Natural killer cell (primary cell): ENCODE measurements around the gene PHACTR3. TPM values are rescaled to one million over a fixed set of nuclear protein-coding genes. Genes with fewer than 3 reads are reported as not detected.

ENCODE experiments used
- ATAC-seq, 3 donors: fragments of 150-1000 bp in 2 of 3; fragments of 200-7000 bp in 1 of 3; cut with Tn5 transposase; 1 replicate in 1 of 3; 2 replicates in 2 of 3; pipeline ENCODE4 v1.10.0; 2021; ENCODE audit warnings: mild to moderate bottlenecking in 2 of 3, moderate library complexity in 2 of 3
- DNase-seq, 2 donors: peaks; one replicate each; pipeline versions ENCODE4 v3.0.0 to v3.0.0-alpha.2; 2013 to 2021; ENCODE audit warnings: mixed read lengths in 1 of 2
- H3K27ac ChIP-seq: one replicate; pipeline ENCODE4 v1.5.1; 2013; ENCODE audit warnings: mild to moderate bottlenecking, low read length
- H3K27me3 ChIP-seq: one replicate; pipeline ENCODE4 v1.6.1; 2013; ENCODE audit warnings: low read length; ENCODE audit not compliant: control insufficient read depth, insufficient read depth
- H3K36me3 ChIP-seq: one replicate; pipeline ENCODE4 v1.6.1; 2013; ENCODE audit warnings: low read length; ENCODE audit not compliant: control insufficient read depth, insufficient read depth
- H3K4me1 ChIP-seq: one replicate; pipeline ENCODE4 v1.6.1; 2013; ENCODE audit warnings: low read length; ENCODE audit not compliant: control insufficient read depth, insufficient read depth
- H3K4me3 ChIP-seq: one replicate; pipeline ENCODE4 v1.5.1; 2013; ENCODE audit warnings: low read length
- H3K9me3 ChIP-seq: one replicate; pipeline ENCODE4 v1.6.1; 2013; ENCODE audit warnings: low read length; ENCODE audit not compliant: control insufficient read depth, insufficient read depth
- H3K27ac Mint-ChIP-seq, 2 donors: one replicate each; pipeline ENCODE4 v1.8.0; 2022; ENCODE audit warnings: mild to moderate bottlenecking in 2 of 2, mixed read lengths in 2 of 2, moderate library complexity in 1 of 2
- H3K27me3 Mint-ChIP-seq, 2 donors: one replicate each; pipeline ENCODE4 v1.8.0; 2022; ENCODE audit warnings: low read depth in 2 of 2, mixed read lengths in 2 of 2
- H3K36me3 Mint-ChIP-seq: one replicate; pipeline ENCODE4 v1.8.0; 2022; ENCODE audit warnings: mixed read lengths
- H3K4me1 Mint-ChIP-seq, 2 donors: one replicate each; pipeline ENCODE4 v1.8.0; 2022; ENCODE audit warnings: mixed read lengths in 2 of 2
- H3K4me3 Mint-ChIP-seq: one replicate; pipeline ENCODE4 v1.8.0; 2022; ENCODE audit warnings: mild to moderate bottlenecking, moderate library complexity, mixed read lengths
- H3K9me3 Mint-ChIP-seq, 2 donors: one replicate each; pipeline ENCODE4 v1.8.0; 2022; ENCODE audit warnings: mixed read lengths in 2 of 2
- WGBS: methylation state at CpG from one replicate; pipeline ENCODE4 v1.1.7; 2013; ENCODE audit warnings: missing lambda C conversion rate; ENCODE audit not compliant: insufficient coverage; 5-methylcytosine and 5-hydroxymethylcytosine counted together
- intact Hi-C: fragments of 100-400 bp; cut with micrococcal nuclease; formaldehyde crosslinking; loops from one replicate; pipeline ENCODE4 v1.14.2; 2022
- total RNA-seq, 4 donors: library from RNA; stranded (reverse); fragments of 120-200 nt in 1 of 4; gene quantifications; one replicate each; pipeline versions ENCODE4 v1.2.3 to v1.2.4, GENCODE V29; 2013 to 2022
- TF ChIP-seq, protein P1 (sequence below): fragments of 200-600 bp; IDR thresholded peaks from one replicate; pipeline ENCODE4 v1.8.0; 2022; ENCODE audit warnings: antibody characterized with exemption

Gene PHACTR3
- total RNA-seq, 3 donors from 2014 or later (not counting 1 experiment from before 2014, with no cell fraction given): not detected

DNA sequence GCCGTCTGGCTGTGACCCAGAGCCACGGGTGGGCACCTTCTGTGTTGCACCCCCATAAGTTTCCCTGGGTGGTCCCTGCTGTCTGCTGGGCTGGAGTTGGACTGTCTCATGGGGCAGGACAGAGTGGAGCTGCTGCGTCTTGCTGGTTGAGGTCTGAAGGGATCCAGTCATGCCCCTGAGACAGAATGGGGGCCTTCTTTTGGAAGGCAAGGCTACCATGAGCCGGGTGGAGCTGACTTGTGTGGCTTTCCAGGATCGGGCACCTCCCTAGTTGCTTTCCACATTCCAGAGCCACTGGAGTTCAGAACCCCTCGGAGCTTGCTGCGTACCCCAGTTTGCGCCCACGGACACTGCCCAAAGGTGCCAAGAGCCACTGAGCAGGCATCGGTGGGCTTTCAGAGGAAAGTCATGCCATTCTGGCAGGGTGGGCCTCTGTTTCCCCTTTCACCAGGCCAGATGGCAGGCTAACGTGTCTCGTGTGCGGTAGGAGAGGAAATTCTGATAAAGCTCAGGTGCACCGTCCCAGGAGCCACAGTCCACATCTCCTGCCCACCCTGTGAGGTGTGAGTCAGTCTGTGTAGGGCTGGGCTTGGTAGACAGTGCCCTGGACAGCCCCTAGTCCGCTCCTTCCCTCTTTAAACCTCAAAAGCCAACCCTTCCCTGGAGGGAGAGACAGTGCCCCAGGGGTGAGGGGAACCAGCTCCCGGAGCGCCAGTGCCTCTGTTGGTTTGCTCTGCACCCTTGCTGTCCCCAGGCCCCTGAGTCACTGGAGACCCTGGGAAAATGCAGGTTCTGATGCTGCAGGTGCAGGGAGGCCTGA lies 203.8 kb downstream of the PHACTR3 start:
- no peak overlapping the region for H3K4me3 Mint-ChIP-seq
- Histone ChIP-seq H3K4me3 (no peak overlapping the region), H3K27me3 (no peaks in the 10 kb centered on the region), H3K9me3 (no peaks in the 10 kb centered on the region), H3K4me1 (no peaks in the 10 kb centered on the region), H3K36me3 (no peaks in the 10 kb centered on the region), H3K27ac (no peak overlapping the region)
- no peak for DNase-seq
- peaks cover 0 to 6% of the 10 kb centered on the region in 2 donors for H3K27me3 Mint-ChIP-seq
- no peak for ATAC-seq
- intact Hi-C loops: no loop called here
- WGBS: 87% methylated on average over 17 of the region's 17 CpGs
- no peak overlapping the region for H3K27ac Mint-ChIP-seq
- no peaks in the 10 kb centered on the region for H3K4me1 Mint-ChIP-seq
- TF ChIP-seq, protein P1, sequence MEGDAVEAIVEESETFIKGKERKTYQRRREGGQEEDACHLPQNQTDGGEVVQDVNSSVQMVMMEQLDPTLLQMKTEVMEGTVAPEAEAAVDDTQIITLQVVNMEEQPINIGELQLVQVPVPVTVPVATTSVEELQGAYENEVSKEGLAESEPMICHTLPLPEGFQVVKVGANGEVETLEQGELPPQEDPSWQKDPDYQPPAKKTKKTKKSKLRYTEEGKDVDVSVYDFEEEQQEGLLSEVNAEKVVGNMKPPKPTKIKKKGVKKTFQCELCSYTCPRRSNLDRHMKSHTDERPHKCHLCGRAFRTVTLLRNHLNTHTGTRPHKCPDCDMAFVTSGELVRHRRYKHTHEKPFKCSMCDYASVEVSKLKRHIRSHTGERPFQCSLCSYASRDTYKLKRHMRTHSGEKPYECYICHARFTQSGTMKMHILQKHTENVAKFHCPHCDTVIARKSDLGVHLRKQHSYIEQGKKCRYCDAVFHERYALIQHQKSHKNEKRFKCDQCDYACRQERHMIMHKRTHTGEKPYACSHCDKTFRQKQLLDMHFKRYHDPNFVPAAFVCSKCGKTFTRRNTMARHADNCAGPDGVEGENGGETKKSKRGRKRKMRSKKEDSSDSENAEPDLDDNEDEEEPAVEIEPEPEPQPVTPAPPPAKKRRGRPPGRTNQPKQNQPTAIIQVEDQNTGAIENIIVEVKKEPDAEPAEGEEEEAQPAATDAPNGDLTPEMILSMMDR: no peak
- H3K36me3 Mint-ChIP-seq: no peaks in the 10 kb centered on the region
- no peaks in the 10 kb centered on the region for H3K9me3 Mint-ChIP-seq

DNA sequence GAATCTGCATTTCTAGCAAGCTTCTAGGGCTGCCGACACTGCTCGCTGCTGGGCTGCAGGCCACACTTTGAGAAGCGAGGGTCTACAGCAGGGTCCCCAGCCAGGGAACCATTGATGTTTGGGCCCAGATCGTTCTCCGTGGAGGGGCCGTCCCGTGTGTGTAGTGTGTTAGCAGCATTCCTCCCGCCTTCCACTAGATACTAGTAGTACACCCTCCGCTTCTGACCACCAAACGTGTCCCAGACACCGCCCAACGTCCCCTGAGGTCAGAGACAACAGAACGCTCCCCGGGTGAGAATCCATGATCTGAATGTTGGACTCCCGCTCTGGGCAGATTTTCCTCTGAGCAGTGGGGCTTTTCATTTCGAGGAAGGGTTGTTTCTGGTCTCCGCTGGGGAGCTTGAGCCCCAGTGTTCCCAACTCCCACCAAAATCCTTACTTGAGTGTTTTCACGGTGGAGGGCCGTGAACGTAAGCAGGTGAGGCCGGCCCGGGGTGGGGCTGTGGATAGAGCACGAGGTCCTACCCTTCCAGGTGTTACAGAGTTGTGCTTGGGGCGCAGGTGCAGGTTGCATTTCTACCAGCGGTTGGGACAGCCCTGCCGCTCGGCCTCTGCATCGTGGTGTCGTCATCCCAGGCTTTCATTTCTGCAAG lies 204.5 kb downstream of the PHACTR3 start:
- intact Hi-C loops: no loop called here
- DNase-seq (no peak), ATAC-seq (no peak)
- Histone ChIP-seq H3K27ac (no peak overlapping the region), H3K4me3 (no peak overlapping the region), H3K36me3 (no peaks in the 10 kb centered on the region), H3K4me1 (no peaks in the 10 kb centered on the region), H3K27me3 (no peaks in the 10 kb centered on the region), H3K9me3 (no peaks in the 10 kb centered on the region)
- Mint-ChIP-seq H3K27ac (no peak overlapping the region), H3K9me3 (no peaks in the 10 kb centered on the region), H3K4me1 (no peaks in the 10 kb centered on the region), H3K4me3 (no peak overlapping the region), H3K27me3 (peaks cover 0 to 6% of the 10 kb centered on the region in 2 donors), H3K36me3 (no peaks in the 10 kb centered on the region)
- 86% methylated on average over 28 of the region's 29 CpGs for WGBS
- TF ChIP-seq, protein P1: no peak

DNA sequence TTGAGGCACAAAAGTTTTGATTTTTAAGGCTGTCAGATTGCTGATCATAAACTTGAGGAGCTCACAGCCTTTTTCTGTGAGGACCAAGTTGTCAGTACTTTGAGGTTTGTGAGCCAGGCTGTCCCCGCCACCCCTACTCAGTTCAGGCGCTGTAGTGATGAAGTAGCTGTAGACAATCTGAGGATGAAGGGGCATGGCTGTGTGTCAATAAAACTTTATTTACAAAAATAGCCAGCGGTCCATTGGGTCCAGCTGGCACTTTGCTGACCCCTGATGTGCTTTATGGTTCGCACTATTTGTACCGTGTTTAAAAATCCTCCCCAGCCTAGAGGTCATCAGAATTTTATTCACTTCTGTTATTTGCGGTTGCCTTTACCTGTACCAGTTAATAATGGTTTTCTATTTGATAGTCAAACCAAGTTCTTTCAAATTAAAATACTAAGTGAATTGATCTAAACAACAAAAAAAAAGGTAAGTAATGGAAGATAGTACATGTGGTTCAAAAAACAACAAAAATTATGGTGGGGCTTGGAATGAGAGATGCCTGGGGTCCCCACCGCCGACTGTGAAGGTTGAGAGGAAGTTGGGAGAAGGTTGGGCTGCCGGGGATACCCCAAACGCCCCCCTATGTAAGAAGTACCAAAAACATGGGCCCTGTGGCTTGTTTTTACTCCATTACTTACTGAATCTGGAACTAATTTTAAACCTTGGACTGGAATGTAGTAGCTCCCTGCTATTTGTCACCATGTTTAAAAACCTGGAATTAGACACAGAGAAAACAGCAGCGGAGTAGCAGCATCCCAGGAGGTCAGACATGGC lies 205.5 kb downstream of the PHACTR3 start:
- Mint-ChIP-seq H3K27me3 (peaks cover 0 to 6% of the 10 kb centered on the region in 2 donors), H3K36me3 (no peaks in the 10 kb centered on the region), H3K9me3 (no peaks in the 10 kb centered on the region), H3K27ac (no peak overlapping the region), H3K4me1 (no peaks in the 10 kb centered on the region), H3K4me3 (no peak overlapping the region)
- 73% methylated on average over 10 of the region's 11 CpGs for whole genome bisulfite sequencing
- Histone ChIP-seq H3K9me3 (no peaks in the 10 kb centered on the region), H3K27ac (no peak overlapping the region), H3K27me3 (no peaks in the 10 kb centered on the region), H3K36me3 (no peaks in the 10 kb centered on the region), H3K4me1 (no peaks in the 10 kb centered on the region), H3K4me3 (no peak overlapping the region)
- intact Hi-C loops: no loop called here
- DNase-seq: no peak
- TF ChIP-seq, protein P1: no peak
- no peak for ATAC-seq
